ENCODE data around the gene BSND.

Gene BSND

DNA sequence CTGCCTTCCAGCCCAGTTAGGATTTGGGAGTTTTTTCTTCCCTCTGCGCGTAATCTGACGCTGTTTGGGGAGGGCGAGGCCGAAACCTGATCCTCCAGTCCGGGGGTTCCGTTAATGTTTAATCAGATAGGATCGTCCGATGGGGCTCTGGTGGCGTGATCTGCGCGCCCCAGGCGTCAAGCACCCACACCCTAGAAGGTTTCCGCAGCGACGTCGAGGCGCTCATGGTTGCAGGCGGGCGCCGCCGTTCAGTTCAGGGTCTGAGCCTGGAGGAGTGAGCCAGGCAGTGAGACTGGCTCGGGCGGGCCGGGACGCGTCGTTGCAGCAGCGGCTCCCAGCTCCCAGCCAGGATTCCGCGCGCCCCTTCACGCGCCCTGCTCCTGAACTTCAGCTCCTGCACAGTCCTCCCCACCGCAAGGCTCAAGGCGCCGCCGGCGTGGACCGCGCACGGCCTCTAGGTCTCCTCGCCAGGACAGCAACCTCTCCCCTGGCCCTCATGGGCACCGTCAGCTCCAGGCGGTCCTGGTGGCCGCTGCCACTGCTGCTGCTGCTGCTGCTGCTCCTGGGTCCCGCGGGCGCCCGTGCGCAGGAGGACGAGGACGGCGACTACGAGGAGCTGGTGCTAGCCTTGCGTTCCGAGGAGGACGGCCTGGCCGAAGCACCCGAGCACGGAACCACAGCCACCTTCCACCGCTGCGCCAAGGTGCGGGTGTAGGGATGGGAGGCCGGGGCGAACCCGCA lies 40.8 kb downstream of the BSND start, which contains the start of gene PCSK9:
TSS of gene PCSK9 (plus strand) at position 207 of the 741 bp plus-strand sequence. CDS start at position 497, 290 bp downstream.
- TF ChIP-seq, protein P1, sequence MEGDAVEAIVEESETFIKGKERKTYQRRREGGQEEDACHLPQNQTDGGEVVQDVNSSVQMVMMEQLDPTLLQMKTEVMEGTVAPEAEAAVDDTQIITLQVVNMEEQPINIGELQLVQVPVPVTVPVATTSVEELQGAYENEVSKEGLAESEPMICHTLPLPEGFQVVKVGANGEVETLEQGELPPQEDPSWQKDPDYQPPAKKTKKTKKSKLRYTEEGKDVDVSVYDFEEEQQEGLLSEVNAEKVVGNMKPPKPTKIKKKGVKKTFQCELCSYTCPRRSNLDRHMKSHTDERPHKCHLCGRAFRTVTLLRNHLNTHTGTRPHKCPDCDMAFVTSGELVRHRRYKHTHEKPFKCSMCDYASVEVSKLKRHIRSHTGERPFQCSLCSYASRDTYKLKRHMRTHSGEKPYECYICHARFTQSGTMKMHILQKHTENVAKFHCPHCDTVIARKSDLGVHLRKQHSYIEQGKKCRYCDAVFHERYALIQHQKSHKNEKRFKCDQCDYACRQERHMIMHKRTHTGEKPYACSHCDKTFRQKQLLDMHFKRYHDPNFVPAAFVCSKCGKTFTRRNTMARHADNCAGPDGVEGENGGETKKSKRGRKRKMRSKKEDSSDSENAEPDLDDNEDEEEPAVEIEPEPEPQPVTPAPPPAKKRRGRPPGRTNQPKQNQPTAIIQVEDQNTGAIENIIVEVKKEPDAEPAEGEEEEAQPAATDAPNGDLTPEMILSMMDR (conservative IDR thresholded peaks at IDR 0.05; ENCODE audit: control insufficient read depth, insufficient read depth, low read depth, low read length) = no peak
- peak; percentile 66 for DNase-seq (ENCODE audit: low read depth)
- H3K4me3 ChIP-seq (ENCODE audit: control insufficient read depth, low read depth, low read length) = peak within 1 kb of the TSS; percentile 61

DNA sequence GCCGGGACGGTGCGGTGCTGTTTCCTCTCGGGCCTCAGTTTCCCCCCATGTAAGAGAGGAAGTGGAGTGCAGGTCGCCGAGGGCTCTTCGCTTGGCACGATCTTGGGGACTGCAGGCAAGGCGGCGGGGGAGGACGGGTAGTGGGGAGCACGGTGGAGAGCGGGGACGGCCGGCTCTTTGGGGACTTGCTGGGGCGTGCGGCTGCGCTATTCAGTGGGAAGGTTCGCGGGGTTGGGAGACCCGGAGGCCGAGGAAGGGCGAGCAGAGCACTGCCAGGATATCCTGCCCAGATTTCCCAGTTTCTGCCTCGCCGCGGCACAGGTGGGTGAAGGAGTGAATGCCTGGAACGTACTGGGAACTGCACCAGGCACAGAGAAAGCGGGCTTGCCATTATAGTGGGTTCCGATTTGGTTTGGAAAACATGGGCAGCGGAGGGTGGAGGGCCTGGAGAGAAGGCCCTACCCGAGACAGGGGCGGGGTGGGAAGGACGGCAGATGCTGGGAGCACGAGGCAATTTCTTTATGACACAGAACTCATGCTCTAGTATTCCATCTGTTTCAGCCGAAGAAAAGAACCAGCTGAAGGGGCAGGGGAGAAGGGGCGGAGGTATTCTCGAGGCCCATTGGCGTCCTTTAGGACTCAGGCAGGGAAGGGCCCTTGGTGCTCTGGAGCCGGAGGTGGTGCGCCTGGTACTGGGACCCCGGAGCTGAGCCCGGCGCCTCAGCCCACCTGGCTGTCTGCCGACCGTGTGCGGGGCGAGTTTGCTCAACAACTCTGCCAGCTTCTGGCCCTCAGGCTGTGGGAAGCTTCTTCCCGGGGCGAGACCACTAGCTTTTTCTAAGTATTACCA lies 41.6 kb downstream of the BSND start:
- TF ChIP-seq, protein P1 (conservative IDR thresholded peaks at IDR 0.05; ENCODE audit: control insufficient read depth, insufficient read depth, low read depth, low read length) = no peak
- H3K4me3 ChIP-seq (ENCODE audit: control insufficient read depth, low read depth, low read length) = peak overlapping the region; percentile 61
- DNase-seq (ENCODE audit: low read depth) = no peak

DNA sequence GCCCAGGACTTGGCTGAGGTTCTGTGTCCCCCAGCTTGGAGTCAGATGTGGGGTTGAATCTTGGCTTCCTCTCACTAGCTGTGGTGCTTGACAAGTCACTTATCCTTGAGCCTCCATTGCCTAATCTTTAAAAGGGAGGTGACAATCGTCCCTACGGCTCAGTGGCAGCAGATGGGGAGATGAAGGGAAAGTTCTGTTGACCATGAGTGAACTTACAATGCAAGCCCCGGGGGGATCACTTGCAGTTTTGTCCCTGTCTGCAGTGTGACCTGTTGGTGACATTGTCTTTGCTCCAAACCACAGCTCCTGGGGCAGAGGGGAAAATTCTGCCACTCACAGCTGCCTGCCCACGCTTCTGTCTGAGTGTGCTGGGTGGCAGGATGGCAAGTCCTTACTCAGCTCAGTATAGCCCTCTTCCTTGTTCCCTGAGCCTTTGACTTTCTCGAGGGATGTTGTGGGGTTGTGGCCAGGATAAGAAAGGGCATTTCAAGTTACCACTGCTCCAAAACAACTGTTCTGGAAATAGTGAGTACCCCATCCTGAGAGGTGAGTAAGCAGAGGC lies 42.3 kb downstream of the BSND start:
- DNase-seq (ENCODE audit: low read depth) = no peak
- TF ChIP-seq, protein P1 (conservative IDR thresholded peaks at IDR 0.05; ENCODE audit: control insufficient read depth, insufficient read depth, low read depth, low read length) = no peak
- peak overlapping the region; percentile 61 for H3K4me3 ChIP-seq (ENCODE audit: control insufficient read depth, low read depth, low read length)

DNA sequence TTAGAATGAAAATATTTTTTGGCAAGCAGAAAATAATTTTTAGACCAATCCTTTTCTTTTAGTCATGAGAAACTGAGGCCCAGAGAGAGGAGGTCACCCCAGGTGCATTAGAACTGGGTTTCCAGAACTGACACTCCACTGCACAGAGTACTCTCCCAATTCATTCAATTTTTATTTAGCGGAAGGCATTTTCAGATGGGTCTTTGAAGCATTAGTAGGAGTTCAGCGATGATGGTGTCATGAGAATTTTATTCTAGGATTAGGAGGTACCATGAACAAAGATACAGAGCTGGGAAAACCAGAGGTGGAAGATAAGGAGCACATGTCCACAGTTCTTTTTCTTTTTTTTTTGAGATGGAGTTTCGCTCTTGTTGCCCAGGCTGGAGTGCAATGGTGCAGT lies 42.9 kb downstream of the BSND start:
- TF ChIP-seq, protein P1 (conservative IDR thresholded peaks at IDR 0.05; ENCODE audit: control insufficient read depth, insufficient read depth, low read depth, low read length) = no peak
- DNase-seq (ENCODE audit: low read depth) = no peak
- no peak overlapping the region for H3K4me3 ChIP-seq (ENCODE audit: control insufficient read depth, low read depth, low read length)

DNA sequence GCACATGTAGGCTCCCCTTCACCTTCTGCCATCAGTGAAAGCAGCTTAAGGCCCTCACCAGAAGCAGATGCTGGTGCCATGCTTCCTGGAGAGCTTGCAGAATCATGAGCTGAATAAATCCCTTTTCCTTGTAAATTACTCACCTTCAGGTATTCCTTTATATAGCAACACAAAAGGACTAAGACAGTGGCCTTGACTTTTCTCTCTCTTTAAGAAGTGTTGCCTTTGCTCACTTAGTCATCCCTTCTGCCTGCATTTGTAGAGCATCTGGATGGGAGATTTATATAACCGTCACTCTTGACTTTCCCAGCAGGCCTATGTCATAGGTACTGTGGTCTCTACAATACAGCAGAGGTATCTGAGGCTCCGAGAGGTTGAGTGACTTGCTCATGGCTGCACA lies 44.3 kb downstream of the BSND start:
- DNase-seq (ENCODE audit: low read depth) = no peak
- H3K4me3 ChIP-seq (ENCODE audit: control insufficient read depth, low read depth, low read length) = no peak overlapping the region
- TF ChIP-seq, protein P1 (conservative IDR thresholded peaks at IDR 0.05; ENCODE audit: control insufficient read depth, insufficient read depth, low read depth, low read length) = no peak

DNA sequence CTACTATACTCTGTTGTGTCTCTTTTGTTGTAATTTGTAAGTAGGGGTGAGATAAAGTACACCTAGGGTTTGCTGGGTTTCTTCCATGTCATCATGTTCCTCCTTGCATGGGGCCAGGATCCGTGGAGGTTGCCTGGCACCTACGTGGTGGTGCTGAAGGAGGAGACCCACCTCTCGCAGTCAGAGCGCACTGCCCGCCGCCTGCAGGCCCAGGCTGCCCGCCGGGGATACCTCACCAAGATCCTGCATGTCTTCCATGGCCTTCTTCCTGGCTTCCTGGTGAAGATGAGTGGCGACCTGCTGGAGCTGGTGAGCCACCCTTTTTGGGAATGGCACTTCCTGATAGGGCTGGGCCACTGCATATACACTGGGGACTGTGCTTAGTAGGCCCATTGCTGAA lies 45.0 kb downstream of the BSND start:
- no peak for DNase-seq (ENCODE audit: low read depth)
- TF ChIP-seq, protein P1 (conservative IDR thresholded peaks at IDR 0.05; ENCODE audit: control insufficient read depth, insufficient read depth, low read depth, low read length) = no peak
- H3K4me3 ChIP-seq (ENCODE audit: control insufficient read depth, low read depth, low read length) = no peak overlapping the region
